ENCODE measurements around the gene C17orf100. TPM values are rescaled to one million over a fixed set of nuclear protein-coding genes. Genes with fewer than 3 reads are reported as not detected.

C17orf100 gene
- total RNA-seq, 1 experiment from 2014 or later: 0.70 TPM

DNA sequence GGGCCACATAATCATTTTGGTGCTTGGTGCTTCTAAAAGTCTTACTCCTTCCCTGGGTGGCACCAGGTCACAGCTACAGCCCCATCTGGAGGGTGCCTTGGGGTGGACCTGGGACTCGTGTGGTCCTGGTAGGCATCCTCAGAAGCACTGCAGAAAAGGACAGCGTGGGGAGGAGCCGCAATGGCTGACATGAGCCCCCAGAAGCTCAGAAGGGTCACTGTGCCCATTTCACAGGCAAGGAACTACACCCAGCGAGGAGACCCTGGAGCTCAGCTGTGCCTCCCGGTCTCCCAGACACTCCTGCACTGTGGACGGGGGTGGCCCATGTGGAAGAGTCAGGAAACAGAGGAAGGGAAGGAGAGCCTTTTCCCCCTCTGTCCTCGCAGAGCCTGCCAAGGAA lies 26.4 kb downstream of the C17orf100 start:
- H3K56ac ChIP-seq (ENCODE audit: insufficient read length, low read depth, low read length): no peak overlapping the region
- H3K4me1 Mint-ChIP-seq: peaks cover 2 to 5% of the 10 kb centered on the region in 2 experiments; a peak in 2 of 4 replicates

More for the DNA sequence above, 26.4 kb downstream of the C17orf100 start:
- Mint-ChIP-seq H3K36me3 (ENCODE audit: insufficient read depth in 1 of 3, low read depth in 3 of 3) (no peaks in the 10 kb centered on the region; a peak in 1 of 7 replicates), H3K4me3 (no peak overlapping the region), H3K9me3 (no peaks in the 10 kb centered on the region), H3K27ac (no peak overlapping the region), H3K27me3 (ENCODE audit: low read depth) (peaks cover 2% of the 10 kb centered on the region)
- H3K14ac ChIP-seq (ENCODE audit: insufficient read depth, low read length): no peak overlapping the region
- H2AK5ac ChIP-seq (ENCODE audit: insufficient read length, low read length): no peak overlapping the region
- no peak overlapping the region for H3T11ph ChIP-seq (ENCODE audit: low read length)
- H4K5ac ChIP-seq (ENCODE audit: insufficient read length, low read depth, low read length): no peak overlapping the region
- H3K23me2 ChIP-seq (ENCODE audit: insufficient read length, low read depth, low read length, poor library complexity, severe bottlenecking): no peaks in the 10 kb centered on the region
- H3K18ac ChIP-seq (ENCODE audit: insufficient read length, low read depth, low read length): no peak overlapping the region
- no peak overlapping the region for H3K23ac ChIP-seq (ENCODE audit: insufficient read length, low read depth, low read length)
- no peak overlapping the region for H2BK12ac ChIP-seq (ENCODE audit: insufficient read length, low read depth, low read length)
- H3K9ac ChIP-seq (ENCODE audit: extremely low read depth, insufficient read length, low read length): no peak overlapping the region
- no peak overlapping the region for H2BK15ac ChIP-seq (ENCODE audit: low read depth, low read length)
- H3K4me2 ChIP-seq (ENCODE audit: insufficient read depth, insufficient read length, low read length): no peak overlapping the region
- TF ChIP-seq, protein P1, sequence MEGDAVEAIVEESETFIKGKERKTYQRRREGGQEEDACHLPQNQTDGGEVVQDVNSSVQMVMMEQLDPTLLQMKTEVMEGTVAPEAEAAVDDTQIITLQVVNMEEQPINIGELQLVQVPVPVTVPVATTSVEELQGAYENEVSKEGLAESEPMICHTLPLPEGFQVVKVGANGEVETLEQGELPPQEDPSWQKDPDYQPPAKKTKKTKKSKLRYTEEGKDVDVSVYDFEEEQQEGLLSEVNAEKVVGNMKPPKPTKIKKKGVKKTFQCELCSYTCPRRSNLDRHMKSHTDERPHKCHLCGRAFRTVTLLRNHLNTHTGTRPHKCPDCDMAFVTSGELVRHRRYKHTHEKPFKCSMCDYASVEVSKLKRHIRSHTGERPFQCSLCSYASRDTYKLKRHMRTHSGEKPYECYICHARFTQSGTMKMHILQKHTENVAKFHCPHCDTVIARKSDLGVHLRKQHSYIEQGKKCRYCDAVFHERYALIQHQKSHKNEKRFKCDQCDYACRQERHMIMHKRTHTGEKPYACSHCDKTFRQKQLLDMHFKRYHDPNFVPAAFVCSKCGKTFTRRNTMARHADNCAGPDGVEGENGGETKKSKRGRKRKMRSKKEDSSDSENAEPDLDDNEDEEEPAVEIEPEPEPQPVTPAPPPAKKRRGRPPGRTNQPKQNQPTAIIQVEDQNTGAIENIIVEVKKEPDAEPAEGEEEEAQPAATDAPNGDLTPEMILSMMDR (conservative IDR thresholded peaks at IDR 0.05): no peak
- no CpG with 5 or more reads among the region's 7 CpGs for WGBS (ENCODE audit: extremely low coverage, insufficient read length, low lambda C conversion rate)
- H3K27me3 ChIP-seq (ENCODE audit: insufficient read depth, low read length): no peaks in the 10 kb centered on the region
- no peaks in the 10 kb centered on the region for H4K20me1 ChIP-seq (ENCODE audit: control insufficient read depth, insufficient read depth, insufficient read length)
- H3K4ac ChIP-seq (ENCODE audit: low read depth, low read length): no peak overlapping the region
- H2AFZ ChIP-seq (ENCODE audit: low read length): no peak overlapping the region
- H2BK5ac ChIP-seq (ENCODE audit: insufficient read length, low read length): no peak overlapping the region
- H3K79me1 ChIP-seq (ENCODE audit: insufficient read depth, low read depth, low read length, poor library complexity, severe bottlenecking): no peaks in the 10 kb centered on the region
- H3K27ac ChIP-seq (ENCODE audit: insufficient read length, low read depth, low read length): no peak overlapping the region
- H2BK20ac ChIP-seq (ENCODE audit: low read depth, low read length, poor library complexity, severe bottlenecking): no peak overlapping the region
- H4K8ac ChIP-seq (replicated peaks; ENCODE audit: insufficient read length, low read depth, low read length): no peak overlapping the region
- H3K9me3 ChIP-seq (ENCODE audit: control insufficient read depth, low read depth, low read length): no peaks in the 10 kb centered on the region
- no peak for DNase-seq
- no peaks in the 10 kb centered on the region for H3K4me1 ChIP-seq (ENCODE audit: insufficient read depth, low read length)
- no peaks in the 10 kb centered on the region for H3K79me2 ChIP-seq (ENCODE audit: insufficient read depth, low read length)
- H2BK120ac ChIP-seq (ENCODE audit: low read depth, low read length, poor library complexity, severe bottlenecking): no peak overlapping the region
- no peak overlapping the region for H4K91ac ChIP-seq (ENCODE audit: insufficient read length, low read depth, low read length)

Measured in H9 (cell line).